SK-N-MC (cell line): ENCODE measurements around the gene TTC7B.

Source experiments
- DNase-seq: peaks from one replicate; pipeline ENCODE4 v3.0.0-alpha.2; 2011; ENCODE audit warnings: low read depth, low spot score
- H3K27ac ChIP-seq: fragments of 200-600 bp; sonication (generic); 2 replicates; pipeline ENCODE4 v1.5.1; 2016; ENCODE audit warnings: mixed run types
- H3K36me3 ChIP-seq: fragments of 200-600 bp; sonication (generic); 2 replicates; pipeline ENCODE4 v1.6.1; 2017; ENCODE audit warnings: antibody characterized with exemption, low read length, mixed read lengths; ENCODE audit not compliant: insufficient read depth
- H3K4me3 ChIP-seq: fragments of 200-600 bp; sonication (generic); 2 replicates; pipeline ENCODE4 v1.5.1; 2016
- H3K9ac ChIP-seq: fragments of 200-600 bp; sonication (generic); 2 replicates; pipeline ENCODE4 v1.8.0; 2017; ENCODE audit warnings: mixed run types, mixed read lengths; ENCODE audit not compliant: insufficient read length
- H3K9me3 ChIP-seq: fragments of 200-600 bp; sonication (generic); 2 replicates; pipeline ENCODE4 v1.6.1; 2017; ENCODE audit warnings: low read depth, mild to moderate bottlenecking, antibody characterized with exemption, low read length, moderate library complexity, mixed read lengths
- EZH2 ChIP-seq: fragments of 200-600 bp; sonication (generic); IDR thresholded peaks from one replicate; pipeline ENCODE4 v1.6.1; 2017; ENCODE audit warnings: antibody characterized with exemption
- FOXP2 ChIP-seq: optimal IDR thresholded peaks from 2 replicates; pipeline ENCODE3; 2011; ENCODE audit warnings: mild to moderate bottlenecking, moderate library complexity; ENCODE audit not compliant: insufficient read depth; ENCODE audit errors: extremely low read length, control extremely low read depth
- POLR2AphosphoS5 ChIP-seq: IDR thresholded peaks from 2 replicates; pipeline ENCODE4 v1.6.1; 2012; ENCODE audit warnings: mild to moderate bottlenecking, low read depth, low read length, borderline replicate concordance

The TTC7B gene

GRCh38 chr14:90626550-90626949, 189.7 kb downstream of the TTC7B start:
- H3K4me3 ChIP-seq: no peak overlapping the region
- H3K9ac ChIP-seq: no peak overlapping the region
- no peaks in the 10 kb centered on the region for H3K9me3 ChIP-seq
- no peak for DNase-seq
- no peaks in the 10 kb centered on the region for H3K36me3 ChIP-seq
- TF ChIP-seq POLR2AphosphoS5: no peak
- TF ChIP-seq EZH2: no peak
- no peak for TF ChIP-seq FOXP2
- no peak overlapping the region for H3K27ac ChIP-seq

GRCh38 chr14:90625445-90625844, 190.8 kb downstream of the TTC7B start:
- no peaks in the 10 kb centered on the region for H3K9me3 ChIP-seq
- no peak overlapping the region for H3K27ac ChIP-seq
- H3K9ac ChIP-seq: no peak overlapping the region
- DNase-seq: no peak
- H3K4me3 ChIP-seq: no peak overlapping the region
- H3K36me3 ChIP-seq: no peaks in the 10 kb centered on the region
- TF ChIP-seq EZH2 (no peak), FOXP2 (no peak), POLR2AphosphoS5 (no peak)

- H3K36me3 ChIP-seq: no peaks in the 10 kb centered on the region
- no peak overlapping the region for H3K9ac ChIP-seq
- no peaks in the 10 kb centered on the region for H3K9me3 ChIP-seq
- no peak for DNase-seq
- TF ChIP-seq EZH2 (no peak), FOXP2 (no peak), POLR2AphosphoS5 (no peak)
- no peak overlapping the region for H3K4me3 ChIP-seq
- no peak overlapping the region for H3K27ac ChIP-seq
Measured at GRCh38 chr14:90624732-90625400, 191.4 kb downstream of the TTC7B start.

GRCh38 chr14:90624227-90624626, 192.0 kb downstream of the TTC7B start:
- Histone ChIP-seq H3K9me3 (no peaks in the 10 kb centered on the region), H3K36me3 (no peaks in the 10 kb centered on the region), H3K4me3 (no peak overlapping the region), H3K27ac (no peak overlapping the region), H3K9ac (no peak overlapping the region)
- DNase-seq: no peak
- no peak for TF ChIP-seq EZH2
- no peak for TF ChIP-seq POLR2AphosphoS5
- no peak for TF ChIP-seq FOXP2

- TF ChIP-seq FOXP2: no peak
- TF ChIP-seq POLR2AphosphoS5: no peak
- TF ChIP-seq EZH2: no peak
- Histone ChIP-seq H3K9ac (no peak overlapping the region), H3K27ac (no peak overlapping the region), H3K36me3 (no peaks in the 10 kb centered on the region), H3K9me3 (no peaks in the 10 kb centered on the region), H3K4me3 (no peak overlapping the region)
- no peak for DNase-seq
Measured at GRCh38 chr14:90621201-90621600, 195.0 kb downstream of the TTC7B start.

- no peak for TF ChIP-seq POLR2AphosphoS5
- no peak for TF ChIP-seq EZH2
- no peaks in the 10 kb centered on the region for H3K36me3 ChIP-seq
- no peaks in the 10 kb centered on the region for H3K9me3 ChIP-seq
- H3K4me3 ChIP-seq: no peak overlapping the region
- DNase-seq: no peak
- H3K9ac ChIP-seq: no peak overlapping the region
- H3K27ac ChIP-seq: no peak overlapping the region
Measured at GRCh38 chr14:90620568-90621077, 195.6 kb downstream of the TTC7B start.

GRCh38 chr14:90619911-90620310, 196.3 kb downstream of the TTC7B start:
- Histone ChIP-seq H3K9me3 (no peaks in the 10 kb centered on the region), H3K9ac (no peak overlapping the region), H3K27ac (no peak overlapping the region), H3K36me3 (no peaks in the 10 kb centered on the region), H3K4me3 (no peak overlapping the region)
- DNase-seq: no peak
- TF ChIP-seq FOXP2: no peak
- TF ChIP-seq EZH2: no peak
- TF ChIP-seq POLR2AphosphoS5: no peak

GRCh38 chr14:90617961-90618360, 198.3 kb downstream of the TTC7B start:
- no peaks in the 10 kb centered on the region for H3K9me3 ChIP-seq
- DNase-seq: no peak
- no peak for TF ChIP-seq EZH2
- TF ChIP-seq POLR2AphosphoS5: no peak
- TF ChIP-seq FOXP2: no peak
- no peaks in the 10 kb centered on the region for H3K36me3 ChIP-seq
- no peak overlapping the region for H3K9ac ChIP-seq
- no peak overlapping the region for H3K4me3 ChIP-seq
- no peak overlapping the region for H3K27ac ChIP-seq

GRCh38 chr14:90616881-90617280, 199.3 kb downstream of the TTC7B start:
- no peak for TF ChIP-seq EZH2
- no peak for TF ChIP-seq FOXP2
- no peak for TF ChIP-seq POLR2AphosphoS5
- no peak overlapping the region for H3K27ac ChIP-seq
- no peak overlapping the region for H3K9ac ChIP-seq
- no peaks in the 10 kb centered on the region for H3K36me3 ChIP-seq
- H3K4me3 ChIP-seq: no peak overlapping the region
- H3K9me3 ChIP-seq: no peaks in the 10 kb centered on the region
- no peak for DNase-seq
